Measurements from ENCODE around the gene DNAJC13.

Gene DNAJC13

GRCh38 chr3:132570016-132570415 lies 152.7 kb downstream of the DNAJC13 start:
- H3K4me3 ChIP-seq (ENCODE audit: low read depth, low read length, poor library complexity, severe bottlenecking): no peak overlapping the region
- H3K27me3 ChIP-seq (ENCODE audit: insufficient read depth, low read length): no peaks in the 10 kb centered on the region
- H4K20me1 ChIP-seq (ENCODE audit: insufficient read depth, low read length): no peaks in the 10 kb centered on the region
- H3K36me3 ChIP-seq (ENCODE audit: insufficient read depth, low read length): peaks cover 9% of the 10 kb centered on the region
- H3K4me2 ChIP-seq (ENCODE audit: low read length): no peak overlapping the region
- no peaks in the 10 kb centered on the region for H3K9me3 ChIP-seq (ENCODE audit: low read length)
- no peak overlapping the region for H3K9ac ChIP-seq (ENCODE audit: low read length)
- H3F3A ChIP-seq (ENCODE audit: insufficient read depth, low read length): no peaks in the 10 kb centered on the region
- no peak overlapping the region for H3K27ac ChIP-seq (ENCODE audit: low read depth, low read length, poor library complexity, severe bottlenecking)
- TF ChIP-seq EZH2 (IDR thresholded peaks at IDR 0.05; ENCODE audit: borderline replicate concordance, low read length): no peak
- TF ChIP-seq, protein P1, sequence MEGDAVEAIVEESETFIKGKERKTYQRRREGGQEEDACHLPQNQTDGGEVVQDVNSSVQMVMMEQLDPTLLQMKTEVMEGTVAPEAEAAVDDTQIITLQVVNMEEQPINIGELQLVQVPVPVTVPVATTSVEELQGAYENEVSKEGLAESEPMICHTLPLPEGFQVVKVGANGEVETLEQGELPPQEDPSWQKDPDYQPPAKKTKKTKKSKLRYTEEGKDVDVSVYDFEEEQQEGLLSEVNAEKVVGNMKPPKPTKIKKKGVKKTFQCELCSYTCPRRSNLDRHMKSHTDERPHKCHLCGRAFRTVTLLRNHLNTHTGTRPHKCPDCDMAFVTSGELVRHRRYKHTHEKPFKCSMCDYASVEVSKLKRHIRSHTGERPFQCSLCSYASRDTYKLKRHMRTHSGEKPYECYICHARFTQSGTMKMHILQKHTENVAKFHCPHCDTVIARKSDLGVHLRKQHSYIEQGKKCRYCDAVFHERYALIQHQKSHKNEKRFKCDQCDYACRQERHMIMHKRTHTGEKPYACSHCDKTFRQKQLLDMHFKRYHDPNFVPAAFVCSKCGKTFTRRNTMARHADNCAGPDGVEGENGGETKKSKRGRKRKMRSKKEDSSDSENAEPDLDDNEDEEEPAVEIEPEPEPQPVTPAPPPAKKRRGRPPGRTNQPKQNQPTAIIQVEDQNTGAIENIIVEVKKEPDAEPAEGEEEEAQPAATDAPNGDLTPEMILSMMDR (IDR thresholded peaks at IDR 0.05; ENCODE audit: low read length): no peak
- H3K79me2 ChIP-seq (ENCODE audit: insufficient read depth, low read length): no peaks in the 10 kb centered on the region
- no peak overlapping the region for H2AFZ ChIP-seq (ENCODE audit: low read length)
- H3K9me2 ChIP-seq (ENCODE audit: low read depth, low read length): no peaks in the 10 kb centered on the region
- no peaks in the 10 kb centered on the region for H3K4me1 ChIP-seq (ENCODE audit: insufficient read depth, low read length, severe bottlenecking)

GRCh38 chr3:132573797-132574211 lies 156.5 kb downstream of the DNAJC13 start:
- peaks cover 23% of the 10 kb centered on the region for H3K36me3 ChIP-seq (ENCODE audit: insufficient read depth, low read length)
- no peak overlapping the region for H3K4me2 ChIP-seq (ENCODE audit: low read length)
- H3K79me2 ChIP-seq (ENCODE audit: insufficient read depth, low read length): no peaks in the 10 kb centered on the region
- TF ChIP-seq EZH2 (IDR thresholded peaks at IDR 0.05; ENCODE audit: borderline replicate concordance, low read length): no peak
- TF ChIP-seq, protein P1 (IDR thresholded peaks at IDR 0.05; ENCODE audit: low read length): no peak
- H3F3A ChIP-seq (ENCODE audit: insufficient read depth, low read length): no peaks in the 10 kb centered on the region
- H3K9me3 ChIP-seq (ENCODE audit: low read length): no peaks in the 10 kb centered on the region
- H2AFZ ChIP-seq (ENCODE audit: low read length): no peak overlapping the region
- H3K27me3 ChIP-seq (ENCODE audit: insufficient read depth, low read length): no peaks in the 10 kb centered on the region
- H3K9ac ChIP-seq (ENCODE audit: low read length): no peak overlapping the region
- no peak overlapping the region for H3K4me3 ChIP-seq (ENCODE audit: low read depth, low read length, poor library complexity, severe bottlenecking)
- no peak overlapping the region for H3K27ac ChIP-seq (ENCODE audit: low read depth, low read length, poor library complexity, severe bottlenecking)
- H3K9me2 ChIP-seq (ENCODE audit: low read depth, low read length): no peaks in the 10 kb centered on the region
- H4K20me1 ChIP-seq (ENCODE audit: insufficient read depth, low read length): no peaks in the 10 kb centered on the region
- no peaks in the 10 kb centered on the region for H3K4me1 ChIP-seq (ENCODE audit: insufficient read depth, low read length, severe bottlenecking)

GRCh38 chr3:132587401-132587800 lies 170.1 kb downstream of the DNAJC13 start:
- TF ChIP-seq, protein P1 (IDR thresholded peaks at IDR 0.05; ENCODE audit: low read length): no peak
- no peak for TF ChIP-seq EZH2 (IDR thresholded peaks at IDR 0.05; ENCODE audit: borderline replicate concordance, low read length)
- no peak overlapping the region for H3K9ac ChIP-seq (ENCODE audit: low read length)
- H3K9me2 ChIP-seq (ENCODE audit: low read depth, low read length): no peaks in the 10 kb centered on the region
- no peaks in the 10 kb centered on the region for H3K4me1 ChIP-seq (ENCODE audit: insufficient read depth, low read length, severe bottlenecking)
- no peak overlapping the region for H3K27ac ChIP-seq (ENCODE audit: low read depth, low read length, poor library complexity, severe bottlenecking)
- no peak overlapping the region for H3K4me2 ChIP-seq (ENCODE audit: low read length)
- no peaks in the 10 kb centered on the region for H3K9me3 ChIP-seq (ENCODE audit: low read length)
- H4K20me1 ChIP-seq (ENCODE audit: insufficient read depth, low read length): no peaks in the 10 kb centered on the region
- H3K4me3 ChIP-seq (ENCODE audit: low read depth, low read length, poor library complexity, severe bottlenecking): no peak overlapping the region
- H3F3A ChIP-seq (ENCODE audit: insufficient read depth, low read length): no peaks in the 10 kb centered on the region
- H3K36me3 ChIP-seq (ENCODE audit: insufficient read depth, low read length): no peaks in the 10 kb centered on the region
- no peak overlapping the region for H2AFZ ChIP-seq (ENCODE audit: low read length)
- H3K79me2 ChIP-seq (ENCODE audit: insufficient read depth, low read length): no peaks in the 10 kb centered on the region
- H3K27me3 ChIP-seq (ENCODE audit: insufficient read depth, low read length): no peaks in the 10 kb centered on the region
